Activated naive CD4-positive, alpha-beta T cell treated with Interleukin-2 at 50 U/mL for 16 hours (primary cell): ENCODE data around the gene PSMA4.
A peak's percentile ranks its signal among the peaks of the same experiment; 100 is the strongest.
"Not testable (repeated sequence)": the region's sequence is repeated elsewhere in the genome, so short reads cannot be mapped to it uniquely, and the experiment has no call there.

Experiments
- DNase-seq: peaks from one replicate; pipeline ENCODE4 v3.0.0-alpha.2; 2020

The PSMA4 gene

DNA sequence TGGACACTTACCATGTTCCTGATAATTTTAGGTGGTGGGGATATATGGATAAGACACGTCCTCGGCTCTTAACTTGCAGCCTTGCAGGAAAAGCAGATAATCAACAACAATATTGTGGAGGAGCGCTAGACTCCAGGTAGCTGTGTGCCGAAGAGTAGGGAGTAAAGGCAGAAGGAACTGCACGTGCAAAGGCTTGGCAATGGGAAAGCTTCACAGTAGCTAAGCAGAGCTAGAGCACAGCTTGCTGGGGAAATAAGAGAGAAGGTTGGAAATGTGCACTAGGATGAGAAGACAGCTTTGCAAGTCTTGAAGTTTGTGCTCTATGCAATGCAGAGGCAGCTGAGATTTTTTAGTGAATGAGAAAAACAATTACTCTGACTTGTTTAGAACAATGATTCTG is 12.4 kb downstream of the PSMA4 start:
- no peak for DNase-seq

DNA sequence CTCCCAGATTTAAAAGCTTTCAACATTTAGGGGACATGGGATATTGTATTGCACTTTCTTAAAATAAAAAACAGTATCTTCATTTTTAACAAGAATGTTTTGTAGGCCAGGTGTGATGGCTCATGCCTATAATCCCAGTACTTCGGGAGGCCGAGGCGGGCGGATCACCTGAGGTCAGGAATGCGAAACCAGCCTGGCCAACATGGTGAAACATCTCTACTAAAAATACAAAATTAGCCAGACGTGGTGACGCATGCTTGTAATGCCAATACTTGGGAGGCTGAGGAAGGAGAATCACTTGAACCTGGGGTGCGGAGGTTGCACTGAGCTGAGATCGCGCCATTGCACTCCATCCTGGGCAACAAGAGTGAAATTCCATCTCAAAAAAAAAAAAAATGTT is 20.0 kb downstream of the PSMA4 start:
- not testable (repeated sequence) for DNase-seq

DNA sequence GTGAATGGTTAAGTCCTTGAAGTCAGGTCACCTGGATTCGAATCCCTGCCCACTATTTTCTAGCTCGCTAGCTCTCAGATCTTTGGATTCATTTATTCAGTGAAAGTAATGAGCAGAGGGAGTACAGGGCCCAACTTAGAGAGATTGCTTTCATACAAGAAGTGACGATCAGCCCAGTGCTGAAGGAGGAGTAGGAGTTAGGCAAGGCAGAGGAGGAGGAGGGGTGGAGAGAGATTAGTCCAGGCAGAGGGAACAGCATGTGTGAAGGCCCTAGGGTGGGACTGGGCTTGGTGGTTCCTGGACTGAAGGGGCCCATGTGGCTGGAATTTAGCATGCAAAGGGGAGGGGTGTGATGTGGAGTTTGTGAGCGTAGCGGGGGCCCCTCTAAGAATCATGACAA is 21.2 kb downstream of the PSMA4 start:
- no peak for DNase-seq

DNA sequence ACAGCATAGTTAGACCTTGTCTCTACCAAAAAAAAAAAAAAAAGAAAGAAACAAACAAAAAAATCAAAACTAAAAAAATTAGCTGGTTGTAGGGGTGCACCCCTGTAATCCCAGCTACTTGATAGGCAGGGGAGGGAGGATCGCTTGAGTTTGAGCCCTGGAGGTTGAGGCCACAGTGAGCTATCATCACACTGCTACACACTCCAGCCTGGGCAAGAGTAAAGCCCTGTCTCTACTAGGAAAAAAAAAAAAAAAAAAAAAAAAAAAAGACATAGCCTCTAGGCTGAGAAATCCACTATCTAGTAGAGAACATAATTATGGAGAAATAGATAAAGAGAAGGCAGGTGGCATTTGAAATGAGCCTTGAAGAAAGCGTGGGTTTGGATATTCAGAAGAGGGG is 22.8 kb downstream of the PSMA4 start:
- no peak for DNase-seq

DNA sequence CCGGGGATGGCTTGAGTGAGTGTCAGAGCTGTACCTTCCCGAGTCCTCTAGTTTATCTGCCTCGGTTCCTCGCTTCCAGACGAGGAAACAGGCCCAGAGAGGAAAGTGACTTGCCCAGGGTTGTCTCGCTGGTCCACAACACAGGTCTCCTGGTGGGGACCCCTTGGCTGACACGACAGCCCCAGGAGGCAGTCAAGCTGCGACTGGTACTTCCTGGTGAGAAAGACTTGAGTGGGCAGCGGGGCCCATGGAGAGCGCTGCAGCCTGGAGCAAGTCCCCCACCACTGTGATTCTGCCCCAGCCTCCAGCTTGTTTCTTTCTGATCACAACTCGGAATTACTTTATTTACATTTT is 24.5 kb downstream of the PSMA4 start:
- DNase-seq, result no peak

DNA sequence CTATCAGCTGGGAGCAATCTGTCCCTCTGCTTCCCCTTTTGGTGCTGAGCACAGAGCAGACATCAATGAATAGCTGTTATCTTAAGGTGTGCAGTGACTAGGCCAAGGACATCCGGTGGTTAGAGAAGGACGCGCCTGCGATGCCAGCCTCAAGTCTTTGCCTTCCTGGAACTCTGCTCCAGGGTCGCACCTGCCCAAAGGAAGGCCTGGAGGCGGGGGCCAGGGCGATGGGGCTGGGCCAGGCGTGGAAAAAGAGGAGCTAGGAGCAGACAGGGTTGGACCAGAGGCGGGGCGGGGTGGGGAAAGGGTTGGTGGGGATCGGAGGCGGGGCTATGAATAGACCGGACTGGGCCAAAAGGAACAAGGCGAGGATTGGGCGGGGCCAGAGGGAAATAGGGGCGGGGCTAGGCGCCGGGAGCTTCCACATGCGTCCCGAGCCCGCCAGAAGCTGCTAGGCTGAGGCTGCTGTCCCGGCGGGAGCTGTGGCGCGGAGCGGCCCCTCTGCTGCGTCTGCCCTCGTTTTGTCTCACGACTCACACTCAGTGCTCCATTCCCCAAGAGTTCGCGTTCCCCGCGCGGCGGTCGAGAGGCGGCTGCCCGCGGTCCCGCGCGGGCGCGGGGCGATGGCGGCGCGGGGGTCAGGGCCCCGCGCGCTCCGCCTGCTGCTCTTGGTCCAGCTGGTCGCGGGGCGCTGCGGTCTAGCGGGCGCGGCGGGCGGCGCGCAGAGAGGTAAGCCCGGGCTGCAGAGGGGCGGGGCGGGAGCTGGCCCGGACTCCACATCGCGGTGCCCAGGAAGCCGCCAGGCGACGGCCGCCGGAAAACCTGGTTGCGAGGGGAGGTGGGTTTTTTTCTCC is 25.1 kb downstream of the PSMA4 start, which contains the start of gene CHRNA5:
TSS of gene CHRNA5 (plus strand) at position 424 of the 854 bp plus-strand sequence. CDS start at position 624, 200 bp downstream.
- peak; percentile 69 for DNase-seq

DNA sequence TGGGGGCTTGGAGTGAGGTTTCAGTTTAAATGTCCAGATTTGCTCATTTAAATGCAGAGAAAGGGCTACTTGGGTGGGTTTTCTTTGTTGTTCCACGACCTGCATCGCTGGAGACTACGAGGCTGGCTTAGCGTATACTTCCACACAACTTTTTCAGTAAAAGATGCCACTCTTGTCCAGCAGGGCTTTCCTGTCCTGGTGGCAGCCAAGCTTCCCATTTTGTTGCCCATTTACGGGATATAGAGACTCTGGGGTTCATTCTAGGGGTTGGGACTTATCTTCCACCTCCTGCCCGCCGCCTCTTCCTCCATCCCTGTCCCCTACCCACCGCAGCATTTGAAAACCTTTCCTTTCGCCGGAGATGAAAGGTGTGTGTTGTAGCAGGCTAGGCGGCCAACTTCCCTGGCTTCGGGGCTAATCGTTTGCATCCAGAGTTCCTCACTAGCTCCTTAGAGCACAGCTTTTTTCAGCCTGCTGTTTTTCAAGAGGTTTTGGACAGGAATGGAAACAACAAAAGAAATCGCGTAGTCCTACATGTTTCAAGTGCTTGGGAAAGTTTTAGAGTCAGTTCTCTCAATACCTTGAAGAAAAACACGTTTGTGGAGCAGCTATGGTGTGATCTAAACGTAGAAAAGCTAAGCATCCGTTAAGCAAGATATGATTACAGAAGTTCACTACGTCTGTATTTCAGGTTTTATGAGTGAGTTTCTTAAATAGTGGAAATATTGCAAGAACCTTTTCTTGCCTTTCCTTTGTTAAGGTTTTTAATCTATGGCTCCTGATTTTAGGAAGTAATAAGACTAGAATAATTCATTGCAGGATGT is 25.9 kb downstream of the PSMA4 start:
- DNase-seq, result no peak

DNA sequence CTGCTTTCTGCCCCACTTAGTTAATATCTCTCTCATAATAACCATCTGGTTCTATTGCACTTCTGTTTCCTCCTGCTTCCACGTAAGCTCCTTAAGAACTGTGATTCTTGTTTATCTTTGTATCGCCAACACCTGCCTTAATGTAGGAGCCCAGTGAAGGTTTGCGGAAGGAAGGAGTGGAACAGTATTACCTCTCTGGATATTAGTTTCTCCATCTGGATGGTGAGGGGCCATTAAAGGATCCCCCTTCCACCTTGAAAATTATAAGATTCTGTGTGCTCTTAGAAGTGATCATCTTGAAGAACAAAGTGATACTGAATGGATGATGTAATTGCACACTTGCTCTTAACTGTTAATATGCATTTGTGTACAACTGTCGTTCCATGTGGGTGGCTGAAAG is 27.3 kb downstream of the PSMA4 start:
- no peak for DNase-seq

DNA sequence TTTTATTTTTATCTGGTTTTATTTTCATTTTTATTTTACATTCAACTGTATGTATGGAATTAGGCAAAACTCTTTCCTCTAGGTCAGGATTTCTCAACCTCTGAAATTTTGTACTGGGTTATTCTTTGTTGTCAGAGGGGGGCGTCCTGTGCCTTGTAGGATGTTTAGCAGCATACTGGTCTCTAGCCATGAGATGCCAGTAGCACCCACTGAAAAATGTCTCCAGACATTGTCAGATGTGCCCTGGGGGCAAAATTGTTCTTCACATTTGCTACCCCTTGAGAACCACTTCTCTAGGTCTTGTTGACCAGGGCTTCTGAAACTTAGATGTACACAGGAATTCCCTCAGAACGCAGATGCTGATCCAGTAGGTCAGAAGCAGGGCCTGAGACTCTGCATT is 30.5 kb downstream of the PSMA4 start:
- DNase-seq, result no peak

DNA sequence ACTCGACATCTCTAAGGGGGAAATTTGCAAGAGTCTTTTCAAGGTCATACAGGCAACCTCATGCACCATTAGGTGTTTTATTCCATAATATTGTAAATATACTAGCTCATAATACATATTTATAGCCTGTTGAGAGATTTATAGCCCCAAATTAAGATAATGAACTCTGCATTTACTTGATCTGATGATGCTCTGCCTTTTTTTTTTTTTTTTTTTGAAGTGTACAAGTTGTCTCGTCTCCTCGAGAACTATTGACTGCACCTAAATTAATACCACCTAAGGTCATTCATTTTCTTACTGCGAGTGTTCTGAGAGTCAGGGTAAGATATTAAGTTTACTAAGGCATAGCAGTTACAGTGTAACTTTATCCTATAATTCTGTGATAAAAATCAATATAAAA is 31.1 kb downstream of the PSMA4 start:
- no peak for DNase-seq

DNA sequence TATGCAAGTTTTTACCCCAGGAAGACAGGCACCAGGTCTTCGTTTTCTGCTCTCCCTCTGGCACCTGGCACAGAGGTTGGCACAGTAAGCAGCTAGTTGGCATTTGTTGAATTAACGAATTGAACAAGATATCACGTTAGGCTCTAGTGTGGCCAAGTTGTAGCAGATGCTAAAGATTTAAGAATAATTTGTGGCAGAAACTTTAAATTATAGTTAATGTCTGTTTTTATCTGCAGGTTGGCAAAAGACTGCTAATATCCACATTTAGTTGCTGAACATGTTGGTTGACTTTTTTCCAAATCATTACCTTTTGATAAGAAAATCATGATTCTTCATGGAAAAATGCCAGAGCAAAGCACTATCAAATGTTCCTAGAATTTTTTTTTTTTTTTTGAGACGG is 33.2 kb downstream of the PSMA4 start:
- DNase-seq, result no peak

DNA sequence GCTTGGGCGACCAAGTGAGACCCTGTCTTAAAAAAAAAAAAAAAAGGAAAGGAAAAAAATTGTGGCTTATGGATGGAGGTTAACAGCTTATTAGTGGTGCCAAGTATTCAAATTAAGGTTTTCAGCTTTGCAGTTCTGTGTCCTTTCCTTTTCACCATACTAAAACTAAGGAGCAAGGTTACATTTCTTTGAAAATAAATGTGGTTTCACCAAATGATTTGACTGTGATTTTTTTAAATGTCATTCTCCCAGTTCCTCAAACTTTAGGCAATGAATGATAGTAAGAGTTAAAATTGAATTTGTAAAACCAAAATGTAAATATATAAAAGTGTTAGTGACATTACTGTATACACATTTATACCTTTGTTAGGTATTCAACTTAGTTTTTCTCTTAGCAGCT is 34.7 kb downstream of the PSMA4 start:
- no peak for DNase-seq

DNA sequence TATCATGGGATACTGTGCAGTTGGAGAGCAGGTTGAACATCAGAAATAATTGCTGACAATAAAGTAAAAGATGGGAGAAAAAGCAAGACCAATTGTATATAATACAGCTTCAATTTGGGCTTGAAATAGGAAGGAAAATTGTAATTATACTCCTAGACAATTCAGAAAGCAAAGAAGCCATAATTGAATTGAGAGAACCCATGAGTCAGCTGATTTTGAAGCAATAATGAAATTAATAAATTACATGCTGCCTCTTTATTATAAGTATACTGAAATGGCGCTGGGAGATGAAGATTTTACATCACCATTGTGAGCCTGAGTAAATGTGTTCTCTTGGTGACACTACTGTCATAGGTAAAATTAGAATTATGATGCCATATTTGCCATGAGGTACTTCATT is 57.3 kb downstream of the PSMA4 start:
- DNase-seq, result no peak

DNA sequence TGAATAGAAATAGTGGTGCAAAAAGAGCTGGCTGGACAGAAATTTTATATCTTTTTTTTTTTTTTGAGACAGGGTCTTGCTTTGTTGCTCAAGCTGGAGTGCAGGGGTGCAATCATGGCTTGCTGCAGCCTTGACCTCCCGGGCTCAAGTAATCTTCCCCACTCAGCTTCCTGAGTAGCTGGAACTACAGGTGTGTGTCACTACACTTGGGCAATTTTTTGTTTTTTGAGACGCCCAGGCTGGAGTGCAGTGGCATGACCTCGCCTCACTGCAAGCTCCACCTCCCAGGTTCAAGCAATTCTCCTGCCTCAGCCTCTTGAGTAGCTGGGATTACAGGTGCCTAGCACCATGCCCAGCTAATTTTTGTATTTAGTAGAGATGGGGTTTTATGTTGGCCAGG is 58.1 kb downstream of the PSMA4 start:
- DNase-seq, result no peak

DNA sequence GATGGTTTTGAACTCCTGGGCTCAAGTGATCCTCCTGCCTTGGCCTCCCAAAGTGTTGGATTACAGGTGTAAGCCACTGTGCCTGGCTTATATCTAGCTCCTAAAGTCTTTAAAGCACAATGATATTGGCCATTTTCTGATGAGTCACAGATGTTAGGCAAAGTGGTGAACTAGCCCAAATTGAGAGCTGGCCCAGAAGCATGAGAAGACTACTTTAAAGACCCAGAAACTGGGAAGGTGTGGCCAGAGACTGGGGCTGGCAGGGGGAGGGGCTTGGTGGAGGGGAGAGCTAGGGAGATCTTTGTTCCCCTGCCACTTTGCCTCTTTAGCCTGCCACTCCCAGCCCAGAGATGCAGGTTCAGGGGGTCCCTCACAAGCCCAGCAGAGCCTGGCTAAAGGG is 58.9 kb downstream of the PSMA4 start:
- no peak for DNase-seq
